ENCODE results near the gene TRAPPC2B.

DNA sequence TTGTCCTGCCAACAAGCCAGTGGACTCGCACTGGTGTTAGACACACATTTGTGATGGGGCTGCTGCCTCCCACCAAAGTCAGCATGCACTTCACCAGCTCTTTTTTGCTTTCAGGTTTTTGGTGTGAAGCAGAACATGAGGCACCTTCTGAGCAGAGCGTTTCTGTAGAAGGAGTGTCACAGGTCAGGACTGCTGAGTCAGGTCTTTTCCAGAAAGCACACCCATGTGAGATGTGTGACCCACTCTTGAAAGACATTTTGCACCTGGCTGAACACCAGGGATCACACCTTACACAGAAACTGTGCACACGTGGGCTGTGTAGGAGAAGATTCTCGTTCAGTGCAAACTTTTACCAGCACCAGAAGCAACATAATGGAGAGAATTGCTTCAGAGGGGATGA lies 7.4 kb upstream of the TRAPPC2B start:
- TF ChIP-seq, protein P1, sequence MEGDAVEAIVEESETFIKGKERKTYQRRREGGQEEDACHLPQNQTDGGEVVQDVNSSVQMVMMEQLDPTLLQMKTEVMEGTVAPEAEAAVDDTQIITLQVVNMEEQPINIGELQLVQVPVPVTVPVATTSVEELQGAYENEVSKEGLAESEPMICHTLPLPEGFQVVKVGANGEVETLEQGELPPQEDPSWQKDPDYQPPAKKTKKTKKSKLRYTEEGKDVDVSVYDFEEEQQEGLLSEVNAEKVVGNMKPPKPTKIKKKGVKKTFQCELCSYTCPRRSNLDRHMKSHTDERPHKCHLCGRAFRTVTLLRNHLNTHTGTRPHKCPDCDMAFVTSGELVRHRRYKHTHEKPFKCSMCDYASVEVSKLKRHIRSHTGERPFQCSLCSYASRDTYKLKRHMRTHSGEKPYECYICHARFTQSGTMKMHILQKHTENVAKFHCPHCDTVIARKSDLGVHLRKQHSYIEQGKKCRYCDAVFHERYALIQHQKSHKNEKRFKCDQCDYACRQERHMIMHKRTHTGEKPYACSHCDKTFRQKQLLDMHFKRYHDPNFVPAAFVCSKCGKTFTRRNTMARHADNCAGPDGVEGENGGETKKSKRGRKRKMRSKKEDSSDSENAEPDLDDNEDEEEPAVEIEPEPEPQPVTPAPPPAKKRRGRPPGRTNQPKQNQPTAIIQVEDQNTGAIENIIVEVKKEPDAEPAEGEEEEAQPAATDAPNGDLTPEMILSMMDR (IDR thresholded peaks at IDR 0.05; ENCODE audit: poor library complexity) = no peak
- TF ChIP-seq EZH2 (IDR thresholded peaks at IDR 0.05; ENCODE audit: borderline replicate concordance) (no peak), EZH2phosphoT487 (IDR thresholded peaks at IDR 0.05; ENCODE audit: low read depth, severe bottlenecking, unreplicated experiment) (no peak)
